GM19240 (cell line): Measurements from ENCODE around the gene MAML1.

ENCODE experiments used
- DNase-seq: peaks from one replicate; pipeline ENCODE4 v3.0.0; 2011; ENCODE audit warnings: low spot score; ENCODE audit not compliant: insufficient read length

Gene MAML1

GRCh38 chr5:179794171-179794570, 61.5 kb downstream of the MAML1 start:
- DNase-seq = no peak

GRCh38 chr5:179794575-179794974, 62.0 kb downstream of the MAML1 start:
- DNase-seq = no peak

- no peak for DNase-seq
Measured at GRCh38 chr5:179795049-179795862, 62.6 kb downstream of the MAML1 start.

GRCh38 chr5:179795863-179796833, 63.5 kb downstream of the MAML1 start:
- DNase-seq = peak; percentile 72

GRCh38 chr5:179796877-179797608, 64.4 kb downstream of the MAML1 start:
- DNase-seq = no peak

- DNase-seq = no peak
Measured at GRCh38 chr5:179797741-179798140, 65.1 kb downstream of the MAML1 start.

- DNase-seq = no peak
Measured at GRCh38 chr5:179798144-179798770, 65.6 kb downstream of the MAML1 start.

- no peak for DNase-seq
Measured at GRCh38 chr5:179798771-179799643, 66.4 kb downstream of the MAML1 start.

- no peak for DNase-seq
Measured at GRCh38 chr5:179799644-179799973, 67.0 kb downstream of the MAML1 start.

- no peak for DNase-seq
Measured at GRCh38 chr5:179800071-179800695, 67.6 kb downstream of the MAML1 start.

- no peak for DNase-seq
Measured at GRCh38 chr5:179800696-179801201, 68.1 kb downstream of the MAML1 start.

- DNase-seq = peak; percentile 90
Measured at GRCh38 chr5:179801304-179802206, 68.9 kb downstream of the MAML1 start.

GRCh38 chr5:179802207-179802883, 69.7 kb downstream of the MAML1 start:
- no peak for DNase-seq

- no peak for DNase-seq
Measured at GRCh38 chr5:179802950-179803562, 70.4 kb downstream of the MAML1 start.

- no peak for DNase-seq
Measured at GRCh38 chr5:179803651-179804554, 71.3 kb downstream of the MAML1 start.

- DNase-seq = no peak
Measured at GRCh38 chr5:179804555-179804947, 71.9 kb downstream of the MAML1 start.
